Activated naive CD4-positive, alpha-beta T cell treated with anti-CD3 and anti-CD28 coated beads, Interleukin-2, amount 50 U/mL, for 72 hours (primary cell): ENCODE measurements around the gene ADCY3. TPM values are rescaled to one million over a fixed set of nuclear protein-coding genes. Genes with fewer than 3 reads are reported as not detected.
A peak's percentile ranks its signal among the peaks of the same experiment; 100 is the strongest.

ENCODE experiments used
- ATAC-seq, 2 donors: fragments of 150-1000 bp; cut with Tn5 transposase; 2 replicates each; pipeline ENCODE4 v1.10.0; 2021; ENCODE audit warnings: mild to moderate bottlenecking in 2 of 2, moderate library complexity in 2 of 2
- DNase-seq, 2 donors: peaks; one replicate each; pipeline ENCODE4 v3.0.0; 2021 to 2022; ENCODE audit warnings: low spot score in 2 of 2
- H3K27ac Mint-ChIP-seq, 2 donors: one replicate each; pipeline ENCODE4 v1.8.0; 2022; ENCODE audit warnings: mild to moderate bottlenecking in 2 of 2, mixed read lengths in 2 of 2
- H3K36me3 Mint-ChIP-seq, 2 donors: one replicate each; pipeline ENCODE4 v1.8.0; 2022; ENCODE audit warnings: mixed read lengths in 2 of 2
- H3K9me3 Mint-ChIP-seq, 2 donors: one replicate each; pipeline ENCODE4 v1.8.0; 2022; ENCODE audit warnings: mixed read lengths in 2 of 2
- total RNA-seq, 2 donors: library from RNA; stranded (reverse); gene quantifications; one replicate each; pipeline ENCODE4 v1.2.3, GENCODE V29; 2022

ADCY3 gene
- total RNA-seq, 2 donors from 2014 or later, result 15.8 to 51.4 TPM

GRCh38 chr2:24915796-24916195, 4.2 kb downstream of the ADCY3 start:
- no peak overlapping the region for H3K27ac Mint-ChIP-seq
- no peak for ATAC-seq
- DNase-seq, result no peak
- H3K9me3 Mint-ChIP-seq, result no peaks in the 10 kb centered on the region
- H3K36me3 Mint-ChIP-seq, result peaks cover 15 to 41% of the 10 kb centered on the region in 2 donors

- DNase-seq (peak in 1 of 2 donors; percentile 40), ATAC-seq (no peak)
- Mint-ChIP-seq H3K36me3 (peaks cover 18 to 47% of the 10 kb centered on the region in 2 donors), H3K9me3 (peaks cover 0 to 4% of the 10 kb centered on the region in 2 donors), H3K27ac (no peak overlapping the region)
Measured at GRCh38 chr2:24915175-24915574, 4.9 kb downstream of the ADCY3 start.

DNA sequence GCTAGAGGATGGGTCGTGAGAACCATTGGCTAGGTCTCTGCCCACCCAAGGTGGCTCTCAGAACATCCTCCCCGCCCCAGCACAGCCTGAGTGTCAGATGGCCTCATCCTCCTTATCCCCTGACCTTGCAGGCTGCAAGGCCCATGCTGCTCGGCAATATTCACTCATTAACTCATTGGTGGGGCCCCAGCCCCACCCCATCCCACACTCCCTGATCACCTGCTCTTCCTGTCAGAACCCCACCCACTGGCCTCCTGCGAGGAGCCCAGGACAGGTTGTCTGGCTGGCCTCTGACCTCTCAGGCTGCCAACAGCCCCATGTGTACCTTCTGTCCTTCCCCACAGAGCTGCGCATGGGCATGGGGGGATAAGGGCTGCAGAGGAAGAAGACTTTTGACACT, 5.3 kb downstream of the ADCY3 start:
- Mint-ChIP-seq H3K27ac (no peak overlapping the region), H3K36me3 (peaks cover 23 to 52% of the 10 kb centered on the region in 2 donors), H3K9me3 (peaks cover 0 to 4% of the 10 kb centered on the region in 2 donors)
- no peak for ATAC-seq
- no peak for DNase-seq

GRCh38 chr2:24913911-24914310, 6.1 kb downstream of the ADCY3 start:
- DNase-seq, result no peak
- peaks cover 0 to 4% of the 10 kb centered on the region in 2 donors for H3K9me3 Mint-ChIP-seq
- ATAC-seq, result no peak
- peaks cover 23 to 60% of the 10 kb centered on the region in 2 donors for H3K36me3 Mint-ChIP-seq
- no peak overlapping the region for H3K27ac Mint-ChIP-seq

DNA sequence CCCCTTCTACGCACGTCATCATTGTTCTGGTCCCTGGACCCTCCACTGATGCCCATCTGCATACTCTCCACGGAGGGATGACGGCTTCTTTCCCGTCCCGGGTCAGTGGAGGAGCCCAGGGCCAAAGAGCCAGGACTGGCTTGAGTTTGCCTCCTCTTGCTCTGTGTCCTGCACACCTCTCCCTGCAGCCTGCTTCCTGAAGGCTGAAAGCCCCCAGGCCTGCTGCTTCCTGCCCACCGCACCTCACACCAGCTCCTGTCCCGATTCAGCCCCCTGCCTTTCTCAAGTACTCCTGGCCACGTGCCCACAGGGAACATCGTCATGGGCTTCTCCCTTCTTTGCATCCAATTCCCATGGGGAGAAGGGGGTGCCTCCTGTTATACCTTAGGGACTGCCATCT, 7.1 kb downstream of the ADCY3 start:
- Mint-ChIP-seq H3K36me3 (peaks cover 19 to 61% of the 10 kb centered on the region in 2 donors), H3K27ac (no peak overlapping the region), H3K9me3 (peaks cover 0 to 4% of the 10 kb centered on the region in 2 donors)
- DNase-seq (peak in 1 of 2 donors; percentile 26), ATAC-seq (no peak)

GRCh38 chr2:24912523-24912922, 7.5 kb downstream of the ADCY3 start:
- Mint-ChIP-seq H3K36me3 (peaks cover 18 to 56% of the 10 kb centered on the region in 2 donors), H3K9me3 (peaks cover 0 to 4% of the 10 kb centered on the region in 2 donors), H3K27ac (no peak overlapping the region)
- DNase-seq (no peak), ATAC-seq (no peak)

GRCh38 chr2:24910245-24910644, 9.8 kb downstream of the ADCY3 start:
- peaks cover 0 to 4% of the 10 kb centered on the region in 2 donors for H3K9me3 Mint-ChIP-seq
- peaks cover 22 to 54% of the 10 kb centered on the region in 2 donors for H3K36me3 Mint-ChIP-seq
- H3K27ac Mint-ChIP-seq, result no peak overlapping the region
- DNase-seq, result no peak
- no peak for ATAC-seq

DNA sequence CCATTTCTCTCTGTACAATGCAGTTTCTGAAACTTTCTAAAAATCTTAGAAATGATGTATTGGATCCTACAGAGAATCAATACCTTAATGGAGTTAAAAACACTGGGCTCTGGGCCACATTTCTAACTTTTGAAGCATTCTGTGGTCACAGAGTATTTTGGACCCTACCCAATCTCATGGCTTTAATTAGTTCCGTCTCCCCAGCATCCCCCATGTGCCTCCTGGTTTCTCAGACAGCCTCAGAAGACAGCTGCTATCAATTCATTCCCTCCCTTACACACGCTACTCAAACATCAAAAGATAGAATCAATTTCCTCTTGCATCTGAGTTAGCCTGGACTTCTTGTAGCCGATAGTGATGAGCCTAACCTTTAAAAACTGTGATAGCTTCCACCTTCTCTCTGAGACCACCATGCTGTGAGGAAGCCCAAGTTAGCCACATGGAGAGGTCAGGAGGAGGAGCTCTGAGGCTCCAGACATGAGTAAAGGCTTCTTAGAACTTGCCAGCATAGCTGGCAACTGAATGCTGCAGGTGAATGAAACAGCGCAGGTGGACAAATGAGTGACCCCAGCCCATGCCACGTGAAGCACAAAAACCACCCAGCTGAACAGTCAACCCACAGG, 10.4 kb downstream of the ADCY3 start:
- H3K9me3 Mint-ChIP-seq, result peaks cover 0 to 4% of the 10 kb centered on the region in 2 donors
- peaks cover 18 to 50% of the 10 kb centered on the region in 2 donors for H3K36me3 Mint-ChIP-seq
- no peak overlapping the region for H3K27ac Mint-ChIP-seq
- ATAC-seq (no peak), DNase-seq (no peak)

DNA sequence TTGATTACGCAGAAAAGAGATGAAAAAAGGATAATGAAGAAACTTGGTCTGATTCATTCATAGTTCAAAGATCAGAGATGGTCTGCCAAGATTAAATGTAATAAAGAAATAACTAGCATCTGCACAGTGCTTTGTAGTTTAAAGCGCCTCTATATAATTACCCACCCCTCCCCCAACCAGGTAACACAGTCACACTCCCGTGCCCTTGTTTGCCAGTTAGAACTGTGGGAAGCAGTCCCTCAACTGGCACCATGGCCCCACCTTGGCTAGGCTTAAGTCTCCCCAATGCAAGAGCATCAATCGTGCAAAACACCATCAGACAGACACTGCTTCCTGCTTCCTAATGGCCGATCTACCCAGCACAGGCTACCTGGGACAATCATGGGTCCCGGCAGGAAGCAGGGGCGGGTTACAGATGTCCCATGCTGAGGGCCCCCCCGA, 11.6 kb downstream of the ADCY3 start:
- ATAC-seq (no peak), DNase-seq (no peak)
- Mint-ChIP-seq H3K36me3 (peaks cover 24 to 55% of the 10 kb centered on the region in 2 donors), H3K9me3 (peaks cover 0 to 4% of the 10 kb centered on the region in 2 donors), H3K27ac (peak overlapping the region in 1 of 2 donors; percentile 60)

DNA sequence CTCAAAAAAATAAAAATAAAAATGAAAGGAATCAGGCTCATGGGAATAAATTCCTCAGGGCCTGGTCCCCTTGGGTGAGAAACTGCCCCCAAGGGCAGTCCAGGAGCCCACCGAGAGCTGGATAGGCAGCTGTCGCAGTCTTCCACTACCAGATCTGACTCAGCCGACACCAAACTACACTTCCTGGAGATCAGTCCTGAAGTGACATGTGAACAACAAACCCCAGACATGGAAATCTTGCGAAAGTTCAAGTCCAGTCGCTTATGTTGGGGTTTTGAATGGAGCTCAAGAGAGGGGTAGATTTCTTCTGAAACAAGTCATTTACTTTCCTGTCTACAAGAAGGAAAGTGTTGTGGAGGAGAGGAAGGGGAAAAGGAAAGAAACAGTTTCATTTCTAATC, 12.9 kb downstream of the ADCY3 start:
- no peak for ATAC-seq
- H3K9me3 Mint-ChIP-seq, result peaks cover 0 to 4% of the 10 kb centered on the region in 2 donors

GRCh38 chr2:24906466-24906865, 13.6 kb downstream of the ADCY3 start:
- Mint-ChIP-seq H3K9me3 (peaks cover 0 to 4% of the 10 kb centered on the region in 2 donors), H3K36me3 (peaks cover 24 to 47% of the 10 kb centered on the region in 2 donors), H3K27ac (no peak overlapping the region)
- ATAC-seq (no peak), DNase-seq (no peak)

More for the DNA sequence above, 12.9 kb downstream of the ADCY3 start:
- Mint-ChIP-seq H3K36me3 (peaks cover 28 to 51% of the 10 kb centered on the region in 2 donors), H3K27ac (peak overlapping the region in 1 of 2 donors; percentile 11)
- DNase-seq, result no peak

GRCh38 chr2:24903161-24904103, 16.6 kb downstream of the ADCY3 start:
- ATAC-seq (no peak), DNase-seq (no peak)
- peaks cover 23 to 37% of the 10 kb centered on the region in 2 donors for H3K36me3 Mint-ChIP-seq
- H3K27ac Mint-ChIP-seq, result peak overlapping the region in 1 of 2 donors; percentile 22
- H3K9me3 Mint-ChIP-seq, result no peaks in the 10 kb centered on the region

- Mint-ChIP-seq H3K27ac (no peak overlapping the region), H3K9me3 (peaks cover 29 to 34% of the 10 kb centered on the region in 2 donors), H3K36me3 (peaks cover 57 to 76% of the 10 kb centered on the region in 2 donors)
- DNase-seq, result no peak
- no peak for ATAC-seq
Measured at GRCh38 chr2:24899361-24899910, 20.6 kb downstream of the ADCY3 start.

- Mint-ChIP-seq H3K9me3 (peaks cover 30 to 39% of the 10 kb centered on the region in 2 donors), H3K27ac (no peak overlapping the region), H3K36me3 (peaks cover 52 to 77% of the 10 kb centered on the region in 2 donors)
- no peak for DNase-seq
- ATAC-seq, result no peak
Measured at GRCh38 chr2:24898122-24899109, 21.6 kb downstream of the ADCY3 start.

- peaks cover 30 to 39% of the 10 kb centered on the region in 2 donors for H3K9me3 Mint-ChIP-seq
- DNase-seq (no peak), ATAC-seq (no peak)
- peaks cover 48 to 68% of the 10 kb centered on the region in 2 donors for H3K36me3 Mint-ChIP-seq
- no peak overlapping the region for H3K27ac Mint-ChIP-seq
Measured at GRCh38 chr2:24894750-24895149, 25.3 kb downstream of the ADCY3 start.

GRCh38 chr2:24893934-24894333, 26.1 kb downstream of the ADCY3 start:
- DNase-seq, result no peak
- H3K27ac Mint-ChIP-seq, result no peak overlapping the region
- no peak for ATAC-seq
- H3K36me3 Mint-ChIP-seq, result peaks cover 43 to 61% of the 10 kb centered on the region in 2 donors
- peaks cover 30 to 39% of the 10 kb centered on the region in 2 donors for H3K9me3 Mint-ChIP-seq
